IMR-90 (cell line): ENCODE data around the gene SDC4. TPM values are rescaled to one million over a fixed set of nuclear protein-coding genes. Genes with fewer than 3 reads are reported as not detected.

ENCODE experiments used
- ATAC-seq: fragments of 200-7000 bp; cut with Tn5 transposase; 2 replicates; pipeline ENCODE4 v1.9.1; 2020; ENCODE audit warnings: low read depth, mild to moderate bottlenecking, moderate library complexity
- BruUV-seq: library from RNA; stranded (reverse); fragments of 400-500 nt; replicated peaks from 2 replicates; lab custom pipeline; 2021; lab: Mats Ljungman, UMichigan
- CTCF ChIA-PET: fragments of 300-600 bp; formaldehyde crosslinking; extraction: SDS; loops from one replicate; lab custom pipeline; 2021; ENCODE audit warnings: antibody characterized with exemption; lab: Yijun Ruan, JAX
- POLR2A ChIA-PET: fragments of 300-600 bp; sonication (Branson Sonifier 250); formaldehyde crosslinking; loops from one replicate; lab custom pipeline; 2022; ENCODE audit warnings: antibody characterized with exemption; ENCODE audit not compliant: unreplicated experiment; lab: Charles Lee
- DNase-seq: peaks from one replicate; pipeline ENCODE4 v3.0.0; 2013
- H2AFZ ChIP-seq: replicated peaks from 2 replicates; pipeline ENCODE3; 2013; ENCODE audit warnings: low read length, mild to moderate bottlenecking; ENCODE audit not compliant: poor library complexity
- H2AK5ac ChIP-seq: 2 replicates; pipeline ENCODE4 v1.6.1; 2013; ENCODE audit warnings: low read depth, low read length, inconsistent platforms
- H2AK9ac ChIP-seq: replicated peaks from 2 replicates; pipeline ENCODE3; 2013; ENCODE audit warnings: mild to moderate bottlenecking, low read depth, low read length, moderate library complexity; ENCODE audit not compliant: poor library complexity
- H2BK120ac ChIP-seq: 2 replicates; pipeline ENCODE4 v1.6.1; 2013; ENCODE audit warnings: low read depth, low read length, inconsistent platforms
- H2BK15ac ChIP-seq: 3 replicates; pipeline ENCODE4 v1.6.1; 2013; ENCODE audit warnings: low read depth, low read length, inconsistent platforms
- H2BK20ac ChIP-seq: 2 replicates; pipeline ENCODE4 v1.6.1; 2013; ENCODE audit warnings: low read depth, mild to moderate bottlenecking, inconsistent platforms, low read length, moderate library complexity
- H2BK5ac ChIP-seq: 2 replicates; pipeline ENCODE4 v1.6.1; 2013; ENCODE audit warnings: mild to moderate bottlenecking, low read depth, low read length, inconsistent platforms; ENCODE audit not compliant: poor library complexity, severe bottlenecking
- H3K14ac ChIP-seq: replicated peaks from 2 replicates; pipeline ENCODE4 v1.6.1; 2013; ENCODE audit warnings: low read depth, low read length, inconsistent platforms
- H3K18ac ChIP-seq: 2 replicates; pipeline ENCODE4 v1.6.1; 2013; ENCODE audit warnings: low read depth, low read length, control low read depth
- H3K23ac ChIP-seq: 2 replicates; pipeline ENCODE4 v1.6.1; 2013; ENCODE audit warnings: low read depth, low read length, inconsistent platforms
- H3K27ac ChIP-seq: 2 replicates; pipeline ENCODE4 v1.5.1; 2013; ENCODE audit warnings: mild to moderate bottlenecking, control low read depth, low read length; ENCODE audit not compliant: insufficient read depth
- H3K27me3 ChIP-seq: 2 replicates; pipeline ENCODE4 v1.6.1; 2013; ENCODE audit warnings: low read length; ENCODE audit not compliant: control insufficient read depth, insufficient read depth
- H3K36me3 ChIP-seq: 2 replicates; pipeline ENCODE4 v1.6.1; 2013; ENCODE audit warnings: low read length, mixed read lengths; ENCODE audit not compliant: control insufficient read depth, insufficient read depth
- H3K4ac ChIP-seq: 2 replicates; pipeline ENCODE4 v1.6.1; 2013; ENCODE audit warnings: low read depth, low read length, inconsistent platforms
- H3K4me1 ChIP-seq: 2 replicates; pipeline ENCODE4 v1.6.1; 2013; ENCODE audit warnings: low read length, mixed read lengths; ENCODE audit not compliant: control insufficient read depth, insufficient read depth
- H3K4me2 ChIP-seq: 2 replicates; pipeline ENCODE4 v1.6.1; 2013; ENCODE audit warnings: low read depth, mild to moderate bottlenecking, control low read depth, low read length, moderate library complexity
- H3K4me3 ChIP-seq: 2 replicates; pipeline ENCODE4 v1.5.1; 2013; ENCODE audit warnings: low read depth, mild to moderate bottlenecking, control low read depth, low read length, moderate library complexity; ENCODE audit not compliant: insufficient read depth
- H3K56ac ChIP-seq: 2 replicates; pipeline ENCODE4 v1.6.1; 2013; ENCODE audit warnings: low read length, inconsistent platforms; ENCODE audit not compliant: insufficient read depth; ENCODE audit errors: extremely low read depth
- H3K79me1 ChIP-seq, 2 experiments: 2 replicates each; pipeline ENCODE4 v1.6.1; 2013; ENCODE audit warnings: low read length in 2 of 2, inconsistent platforms in 1 of 2, low read depth in 1 of 2
- H3K9ac ChIP-seq: 2 replicates; pipeline ENCODE4 v1.6.1; 2013; ENCODE audit warnings: low read depth, low read length, control low read depth
- H3K9me1 ChIP-seq: 2 replicates; pipeline ENCODE4 v1.6.1; 2013; ENCODE audit warnings: low read length, inconsistent platforms; ENCODE audit not compliant: insufficient read depth
- H3K9me3 ChIP-seq: 2 replicates; pipeline ENCODE4 v1.6.1; 2013; ENCODE audit warnings: low read length; ENCODE audit not compliant: control insufficient read depth, insufficient read depth
- H4K20me1 ChIP-seq: 2 replicates; pipeline ENCODE4 v1.6.1; 2013; ENCODE audit warnings: low read length, inconsistent platforms; ENCODE audit not compliant: insufficient read depth
- H4K5ac ChIP-seq: 2 replicates; pipeline ENCODE4 v1.6.1; 2013; ENCODE audit warnings: mild to moderate bottlenecking, low read depth, low read length, control low read depth
- H4K8ac ChIP-seq, 2 experiments: 2 replicates each; pipeline ENCODE4 v1.6.1; 2013; ENCODE audit warnings: low read depth in 2 of 2, low read length in 2 of 2, control low read depth in 1 of 2, inconsistent platforms in 1 of 2
- H4K91ac ChIP-seq: 2 replicates; pipeline ENCODE4 v1.6.1; 2013; ENCODE audit warnings: low read depth, low read length, inconsistent platforms; ENCODE audit not compliant: insufficient read depth
- BHLHE40 ChIP-seq: fragments of 150-350 bp; IDR thresholded peaks from 2 replicates; pipeline ENCODE4 v1.6.1; 2016; ENCODE audit warnings: mild to moderate bottlenecking, low read depth, low read length
- CEBPB ChIP-seq: IDR thresholded peaks from 2 replicates; pipeline ENCODE4 v1.6.1; 2012; ENCODE audit warnings: low read depth, low read length, improper control_type of control experiment
- CHD1 ChIP-seq: IDR thresholded peaks from 2 replicates; pipeline ENCODE4 v1.6.1; 2012; ENCODE audit warnings: low read depth, low read length, improper control_type of control experiment
- FOS ChIP-seq: fragments of 150-350 bp; IDR thresholded peaks from 2 replicates; pipeline ENCODE4 v1.6.1; 2016; ENCODE audit warnings: low read depth, low read length
- MAFK ChIP-seq: IDR thresholded peaks from 2 replicates; pipeline ENCODE4 v1.6.1; 2012; ENCODE audit warnings: low read depth, low read length, improper control_type of control experiment
- MXI1 ChIP-seq: IDR thresholded peaks from 2 replicates; pipeline ENCODE4 v1.6.1; 2012; ENCODE audit warnings: low read depth, mild to moderate bottlenecking, low read length, moderate library complexity, borderline replicate concordance
- POLR2A ChIP-seq: IDR thresholded peaks from 2 replicates; pipeline ENCODE4 v1.6.1; 2012; ENCODE audit warnings: mild to moderate bottlenecking, low read depth, low read length
- RAD21 ChIP-seq: IDR thresholded peaks from 2 replicates; pipeline ENCODE4 v1.6.1; 2012; ENCODE audit warnings: low read length, improper control_type of control experiment
- RCOR1 ChIP-seq: IDR thresholded peaks from 2 replicates; pipeline ENCODE4 v1.6.1; 2012; ENCODE audit warnings: mild to moderate bottlenecking, low read length, improper control_type of control experiment; ENCODE audit not compliant: insufficient replicate concordance
- RFX5 ChIP-seq: IDR thresholded peaks from 2 replicates; pipeline ENCODE4 v1.8.0; 2012; ENCODE audit warnings: low read depth, mild to moderate bottlenecking, low read length, moderate library complexity
- WGBS, 2 experiments: methylation state at CpG; one replicate each; pipeline versions ENCODE4 v1.1.5 to v1.1.7; 2013; ENCODE audit warnings: missing lambda C conversion rate in 2 of 2; ENCODE audit not compliant: insufficient read length in 1 of 2; ENCODE audit errors: extremely low coverage in 2 of 2; 5-methylcytosine and 5-hydroxymethylcytosine counted together
- dilution Hi-C: fragments of 300-500 bp; cut with HindIII; formaldehyde crosslinking; loops from one replicate; pipeline ENCODE4 v1.14.3; 2018; ENCODE audit warnings: low sequenced_read_pairs; ENCODE audit not compliant: unreplicated experiment
- in situ Hi-C: fragments of 300-500 bp; cut with MboI; formaldehyde crosslinking; loops from 3 replicates; pipeline ENCODE4 v1.14.3; 2019; ENCODE audit warnings: low sequenced_read_pairs, inconsistent platforms, mixed read lengths
- intact Hi-C: fragments of 100-400 bp; cut with micrococcal nuclease; formaldehyde crosslinking; loops from 2 replicates; pipeline ENCODE4 v1.10.0; 2022
- polyA plus RNA-seq, 3 experiments: library from polyadenylated mRNA; depleted of rRNA; stranded (reverse); fragments of >200 nt; gene quantifications; 2 replicates each; pipeline ENCODE4 v1.2.3, GENCODE V29; 2012; ENCODE audit warnings: low replicate concordance in 1 of 3
- total RNA-seq: library from RNA; depleted of rRNA; stranded (reverse); fragments of >200 nt; gene quantifications from 2 replicates; pipeline ENCODE4 v1.2.3, GENCODE V29; 2012
- TF ChIP-seq, protein P1 (sequence below): fragments of 150-350 bp; IDR thresholded peaks from 2 replicates; pipeline ENCODE4 v1.6.1; 2016; ENCODE audit warnings: low read depth, mild to moderate bottlenecking, low read length, moderate library complexity, borderline replicate concordance
- TF ChIP-seq, protein P2 (sequence below): conservative IDR thresholded peaks from 2 replicates; pipeline ENCODE4 v1.5.1; 2012; ENCODE audit warnings: mild to moderate bottlenecking, low read depth, low read length, improper control_type of control experiment

SDC4 gene
- total and polyA plus RNA-seq, 2 of the 4 experiments (the other 2 are of a cell fraction) = 203 to 265 TPM

GRCh38 chr20:45374966-45375365 lies 26.7 kb upstream of the SDC4 start:
- ChIA-PET POLR2A (no interaction called here), CTCF (interaction anchor here (1.7 to 3.7 kb wide), 2 partner anchors 62 to 396 kb away, joined by 6 to 38 read pairs; no protein-coding TSS in a partner anchor)
- Histone ChIP-seq H4K20me1 (no peaks in the 10 kb centered on the region), H3K9me3 (no peaks in the 10 kb centered on the region), H3K23ac (no peak overlapping the region), H3K4me2 (no peak overlapping the region), H3K9me1 (no peaks in the 10 kb centered on the region), H3K27ac (no peak overlapping the region), H3K9ac (no peak overlapping the region), H3K56ac (no peak overlapping the region), H3K18ac (no peak overlapping the region), H2BK120ac (no peak overlapping the region), H3K79me1 (no peaks in the 10 kb centered on the region), H3K4ac (no peak overlapping the region), H2BK20ac (no peak overlapping the region), H2BK5ac (no peak overlapping the region), H2BK15ac (no peak overlapping the region), H4K91ac (no peak overlapping the region), H3K27me3 (no peaks in the 10 kb centered on the region), H3K36me3 (no peaks in the 10 kb centered on the region), H3K4me3 (no peak overlapping the region), H2AK5ac (no peak overlapping the region), H3K14ac (no peak overlapping the region), H2AFZ (no peak overlapping the region), H3K4me1 (no peaks in the 10 kb centered on the region; the same call in 1 of the 2 replicates), H2AK9ac (no peak overlapping the region), H4K5ac (no peak overlapping the region), H4K8ac (no peak overlapping the region)
- dilution Hi-C loops = no loop called here
- ATAC-seq = no peak
- in situ Hi-C loops = loop anchor here (5.0 kb wide), 1 partner anchor 42 kb away; the partner anchor contains the start of gene PIGT
- intact Hi-C loops = loop anchor here (1.0 kb wide), 2 partner anchors 62 to 396 kb away; no protein-coding TSS in a partner anchor
- BruUV-seq = no TSS peak
- TF ChIP-seq, protein P1, sequence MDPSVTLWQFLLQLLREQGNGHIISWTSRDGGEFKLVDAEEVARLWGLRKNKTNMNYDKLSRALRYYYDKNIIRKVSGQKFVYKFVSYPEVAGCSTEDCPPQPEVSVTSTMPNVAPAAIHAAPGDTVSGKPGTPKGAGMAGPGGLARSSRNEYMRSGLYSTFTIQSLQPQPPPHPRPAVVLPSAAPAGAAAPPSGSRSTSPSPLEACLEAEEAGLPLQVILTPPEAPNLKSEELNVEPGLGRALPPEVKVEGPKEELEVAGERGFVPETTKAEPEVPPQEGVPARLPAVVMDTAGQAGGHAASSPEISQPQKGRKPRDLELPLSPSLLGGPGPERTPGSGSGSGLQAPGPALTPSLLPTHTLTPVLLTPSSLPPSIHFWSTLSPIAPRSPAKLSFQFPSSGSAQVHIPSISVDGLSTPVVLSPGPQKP = no peak
- no peak for TF ChIP-seq CEBPB
- no peak for TF ChIP-seq POLR2A
- TF ChIP-seq, protein P2, sequence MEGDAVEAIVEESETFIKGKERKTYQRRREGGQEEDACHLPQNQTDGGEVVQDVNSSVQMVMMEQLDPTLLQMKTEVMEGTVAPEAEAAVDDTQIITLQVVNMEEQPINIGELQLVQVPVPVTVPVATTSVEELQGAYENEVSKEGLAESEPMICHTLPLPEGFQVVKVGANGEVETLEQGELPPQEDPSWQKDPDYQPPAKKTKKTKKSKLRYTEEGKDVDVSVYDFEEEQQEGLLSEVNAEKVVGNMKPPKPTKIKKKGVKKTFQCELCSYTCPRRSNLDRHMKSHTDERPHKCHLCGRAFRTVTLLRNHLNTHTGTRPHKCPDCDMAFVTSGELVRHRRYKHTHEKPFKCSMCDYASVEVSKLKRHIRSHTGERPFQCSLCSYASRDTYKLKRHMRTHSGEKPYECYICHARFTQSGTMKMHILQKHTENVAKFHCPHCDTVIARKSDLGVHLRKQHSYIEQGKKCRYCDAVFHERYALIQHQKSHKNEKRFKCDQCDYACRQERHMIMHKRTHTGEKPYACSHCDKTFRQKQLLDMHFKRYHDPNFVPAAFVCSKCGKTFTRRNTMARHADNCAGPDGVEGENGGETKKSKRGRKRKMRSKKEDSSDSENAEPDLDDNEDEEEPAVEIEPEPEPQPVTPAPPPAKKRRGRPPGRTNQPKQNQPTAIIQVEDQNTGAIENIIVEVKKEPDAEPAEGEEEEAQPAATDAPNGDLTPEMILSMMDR = no peak
- no peak for TF ChIP-seq FOS
- no peak for TF ChIP-seq RFX5
- TF ChIP-seq MXI1 = no peak
- no peak for TF ChIP-seq MAFK
- TF ChIP-seq RCOR1 = no peak
- TF ChIP-seq BHLHE40 = no peak
- TF ChIP-seq CHD1 = no peak
- no peak for TF ChIP-seq RAD21
- WGBS, 2 experiments = 98% methylated on average over 13 of the region's 14 CpGs; no CpG with 5 or more reads in 1 of the 2 experiments
- no peak for DNase-seq
